ENCODE measurements around the gene AFG1L. TPM values are rescaled to one million over a fixed set of nuclear protein-coding genes. Genes with fewer than 3 reads are reported as not detected.
"Not testable (repeated sequence)": the region's sequence is repeated elsewhere in the genome, so short reads cannot be mapped to it uniquely, and the experiment has no call there.

The AFG1L gene
- total RNA-seq, 1 donor from 2014 or later, result 9.5 TPM

- peaks cover 5% of the 10 kb centered on the region for H3K4me1 Mint-ChIP-seq (ENCODE audit: unreplicated experiment)
- H3K9me3 Mint-ChIP-seq (ENCODE audit: unreplicated experiment), result peaks cover 15% of the 10 kb centered on the region
- H3K27me3 Mint-ChIP-seq (ENCODE audit: unreplicated experiment), result no peaks in the 10 kb centered on the region
- no peak overlapping the region for H3K27ac Mint-ChIP-seq (ENCODE audit: unreplicated experiment)
- no peak overlapping the region for H3K4me3 Mint-ChIP-seq (ENCODE audit: unreplicated experiment)
- peaks cover 2% of the 10 kb centered on the region for H3K36me3 Mint-ChIP-seq (ENCODE audit: unreplicated experiment)
- no peak for TF ChIP-seq CTCF (IDR thresholded peaks at IDR 0.05)
- DNase-seq (ENCODE audit: extremely low spot score, unreplicated experiment), result no peak
Observed at GRCh38 chr6:108403236-108403635, 108.4 kb downstream of the AFG1L start.

- no peak overlapping the region for H3K27ac Mint-ChIP-seq (ENCODE audit: unreplicated experiment)
- no peak for TF ChIP-seq CTCF (IDR thresholded peaks at IDR 0.05)
- no peak for DNase-seq (ENCODE audit: extremely low spot score, unreplicated experiment)
- H3K4me1 Mint-ChIP-seq (ENCODE audit: unreplicated experiment), result no peaks in the 10 kb centered on the region
- H3K36me3 Mint-ChIP-seq (ENCODE audit: unreplicated experiment), result peaks cover 11% of the 10 kb centered on the region
- no peaks in the 10 kb centered on the region for H3K27me3 Mint-ChIP-seq (ENCODE audit: unreplicated experiment)
- H3K9me3 Mint-ChIP-seq (ENCODE audit: unreplicated experiment), result peaks cover 23% of the 10 kb centered on the region
- H3K4me3 Mint-ChIP-seq (ENCODE audit: unreplicated experiment), result no peak overlapping the region
Observed at GRCh38 chr6:108406943-108407342, 112.1 kb downstream of the AFG1L start.

GRCh38 chr6:108407904-108408827 lies 113.3 kb downstream of the AFG1L start:
- Mint-ChIP-seq H3K9me3 (ENCODE audit: unreplicated experiment) (peaks cover 27% of the 10 kb centered on the region), H3K27me3 (ENCODE audit: unreplicated experiment) (no peaks in the 10 kb centered on the region), H3K27ac (ENCODE audit: unreplicated experiment) (no peak overlapping the region), H3K4me3 (ENCODE audit: unreplicated experiment) (no peak overlapping the region), H3K4me1 (ENCODE audit: unreplicated experiment) (no peaks in the 10 kb centered on the region), H3K36me3 (ENCODE audit: unreplicated experiment) (peaks cover 16% of the 10 kb centered on the region)
- TF ChIP-seq CTCF (IDR thresholded peaks at IDR 0.05), result no peak
- DNase-seq (ENCODE audit: extremely low spot score, unreplicated experiment), result no peak

- no peak for DNase-seq (ENCODE audit: extremely low spot score, unreplicated experiment)
- H3K9me3 Mint-ChIP-seq (ENCODE audit: unreplicated experiment), result peaks cover 30% of the 10 kb centered on the region
- no peaks in the 10 kb centered on the region for H3K4me1 Mint-ChIP-seq (ENCODE audit: unreplicated experiment)
- no peaks in the 10 kb centered on the region for H3K27me3 Mint-ChIP-seq (ENCODE audit: unreplicated experiment)
- no peak overlapping the region for H3K4me3 Mint-ChIP-seq (ENCODE audit: unreplicated experiment)
- no peak for TF ChIP-seq CTCF (IDR thresholded peaks at IDR 0.05)
- no peak overlapping the region for H3K27ac Mint-ChIP-seq (ENCODE audit: unreplicated experiment)
- H3K36me3 Mint-ChIP-seq (ENCODE audit: unreplicated experiment), result peaks cover 16% of the 10 kb centered on the region
Observed at GRCh38 chr6:108408861-108409260, 114.0 kb downstream of the AFG1L start.

GRCh38 chr6:108416047-108416833 lies 121.4 kb downstream of the AFG1L start:
- not testable (repeated sequence) for DNase-seq (ENCODE audit: extremely low spot score, unreplicated experiment); H3K4me3 Mint-ChIP-seq (ENCODE audit: unreplicated experiment); H3K27me3 Mint-ChIP-seq (ENCODE audit: unreplicated experiment); H3K27ac Mint-ChIP-seq (ENCODE audit: unreplicated experiment); H3K4me1 Mint-ChIP-seq (ENCODE audit: unreplicated experiment); H3K36me3 Mint-ChIP-seq (ENCODE audit: unreplicated experiment)
- peaks cover 18% of the 10 kb centered on the region for H3K9me3 Mint-ChIP-seq (ENCODE audit: unreplicated experiment)
